Right lobe of liver (tissue), 6 donors: ENCODE results near the gene LIPA. TPM values are rescaled to one million over a fixed set of nuclear protein-coding genes. Genes with fewer than 3 reads are reported as not detected.
A peak's percentile ranks its signal among the peaks of the same experiment; 100 is the strongest.
"Not testable (repeated sequence)": the region's sequence is repeated elsewhere in the genome, so short reads cannot be mapped to it uniquely, and the experiment has no call there.

ENCODE experiments used
- ATAC-seq, 4 donors: fragments of 200-7000 bp; cut with Tn5 transposase; one replicate each; pipeline ENCODE4 v1.9.1; 2020; ENCODE audit warnings: mild to moderate bottlenecking in 4 of 4, moderate library complexity in 4 of 4
- DNase-seq, 3 donors: peaks; one replicate each; pipeline ENCODE4 v3.0.0-alpha.2; 2020
- H3K27ac ChIP-seq, 3 donors: fragments of 200-600 bp; one replicate each; pipeline ENCODE4 v1.8.0; 2022
- H3K27me3 ChIP-seq, 2 donors: fragments of 200-600 bp; one replicate each; pipeline ENCODE4 v1.8.0; 2022
- H3K36me3 ChIP-seq, 4 donors: fragments of 200-600 bp; sonication (generic) in 1 of 4; one replicate each; pipeline versions ENCODE4 v1.5.1 to v1.8.0; 2017 to 2022; ENCODE audit warnings: control low read depth in 1 of 4
- H3K4me1 ChIP-seq, 4 donors: fragments of 200-600 bp; sonication (generic) in 1 of 4; one replicate each; pipeline versions ENCODE4 v1.5.1 to v1.8.0; 2017 to 2022; ENCODE audit warnings: control low read depth in 1 of 4
- H3K4me3 ChIP-seq, 3 donors: fragments of 200-600 bp; one replicate each; pipeline ENCODE4 v1.8.0; 2022
- H3K9me3 ChIP-seq, 4 donors: fragments of 200-600 bp; sonication (generic) in 1 of 4; one replicate each; pipeline versions ENCODE4 v1.5.1 to v1.8.0; 2017 to 2022; ENCODE audit warnings: control low read depth in 1 of 4
- POLR2A ChIP-seq: fragments of 450-650 bp; IDR thresholded peaks from one replicate; pipeline ENCODE4 v1.6.1; 2017; ENCODE audit warnings: antibody characterized with exemption, mild to moderate bottlenecking
- WGBS: methylation state at CpG from one replicate; pipeline ENCODE4 v1.1.6; 2018; ENCODE audit warnings: low coverage, low lambda C conversion rate; ENCODE audit not compliant: insufficient coverage; ENCODE audit errors: missing lambda C conversion rate; 5-methylcytosine and 5-hydroxymethylcytosine counted together
- intact Hi-C, 2 donors: fragments of 100-400 bp; cut with DNase I; formaldehyde crosslinking; loops; one replicate each; pipeline versions ENCODE4 v1.11.2 to v1.14.1; 2022
- total RNA-seq, 6 experiments: library from RNA; depleted of rRNA in 2 of 6; stranded (reverse); fragments of >200 nt in 2 of 6; fragmentation: NEBNext Ultra II Directional in 3 of 6; extraction: Animal tissue kit (Norgen Biotek cat#: 25700) in 3 of 6; gene quantifications; one replicate each; pipeline versions ENCODE4 v1.1.0 to v1.2.4, GENCODE V29; 2016 to 2023
- TF ChIP-seq, protein P1 (sequence below), 4 donors: fragments of 200-600 bp in 3 of 4; fragments of 450-650 bp in 1 of 4; IDR thresholded peaks; one replicate each; pipeline versions ENCODE4 v1.5.1 to v1.8.0; 2016 to 2022; ENCODE audit warnings: antibody characterized with exemption in 4 of 4, mild to moderate bottlenecking in 2 of 4
- donor health status: DM: no; HTN: yes; CAD: no.
- donor health status: DM: no; HTN: no; CAD: no.
- donor health status: DM: no; HTN: no; CAD: no.
- donor health status: DM: no; HTN: yes; CAD: no.
- donor health status: DM: no; HTN: yes; CAD: no.

LIPA gene
- total RNA-seq, 6 experiments from 2014 or later: 52.4 to 179 (median 58.4) TPM

DNA sequence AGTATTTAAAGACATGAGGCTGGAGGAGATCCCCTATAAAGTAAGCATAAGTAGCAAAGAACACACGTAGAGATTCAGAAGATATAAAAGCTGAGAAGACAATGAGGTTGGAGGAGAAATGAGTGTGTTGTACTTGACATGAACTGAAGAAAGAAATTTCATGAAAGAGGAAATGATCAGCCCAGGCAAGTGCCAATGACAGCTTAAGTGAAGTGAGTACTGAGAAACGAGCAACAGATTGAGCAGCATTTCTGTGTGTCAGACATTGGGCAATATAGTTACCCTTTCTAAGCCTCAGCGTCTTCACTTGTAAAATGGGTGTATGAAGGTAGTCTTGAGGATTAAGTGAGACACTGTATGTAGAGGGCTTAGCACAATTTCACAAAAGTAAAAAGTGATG is 4.8 kb upstream of the LIPA start:
- no peak overlapping the region for H3K27ac ChIP-seq
- 84% methylated on average over 3 of the region's 3 CpGs for WGBS

DNA sequence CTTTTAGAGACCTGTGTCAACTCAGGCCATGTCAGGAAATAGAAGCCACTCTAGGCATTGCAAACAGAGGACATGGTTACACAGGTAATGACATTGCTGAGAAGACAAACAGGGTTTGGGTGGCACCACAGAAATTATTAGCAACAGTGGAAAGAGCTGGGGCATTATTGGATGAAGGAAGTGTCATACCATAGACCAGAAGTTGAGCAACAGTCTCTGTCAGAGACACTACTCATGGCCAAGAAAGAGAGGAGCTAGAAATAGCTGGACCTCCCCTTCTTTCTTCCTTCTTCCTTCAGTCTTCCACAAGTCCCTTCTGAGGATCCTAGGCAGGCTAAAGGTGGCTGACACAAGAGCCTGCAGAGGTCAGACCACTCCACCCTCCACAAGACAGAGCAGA is 4.2 kb upstream of the LIPA start:
- Histone ChIP-seq H3K36me3 (no peaks in the 10 kb centered on the region), H3K27ac (no peak overlapping the region), H3K9me3 (no peaks in the 10 kb centered on the region), H3K4me1 (peaks cover 0 to 7% (median under 1%) of the 10 kb centered on the region in 4 donors), H3K4me3 (no peak overlapping the region), H3K27me3 (no peaks in the 10 kb centered on the region)
- no peak for ATAC-seq
- intact Hi-C loops: no loop called here
- TF ChIP-seq, protein P1, sequence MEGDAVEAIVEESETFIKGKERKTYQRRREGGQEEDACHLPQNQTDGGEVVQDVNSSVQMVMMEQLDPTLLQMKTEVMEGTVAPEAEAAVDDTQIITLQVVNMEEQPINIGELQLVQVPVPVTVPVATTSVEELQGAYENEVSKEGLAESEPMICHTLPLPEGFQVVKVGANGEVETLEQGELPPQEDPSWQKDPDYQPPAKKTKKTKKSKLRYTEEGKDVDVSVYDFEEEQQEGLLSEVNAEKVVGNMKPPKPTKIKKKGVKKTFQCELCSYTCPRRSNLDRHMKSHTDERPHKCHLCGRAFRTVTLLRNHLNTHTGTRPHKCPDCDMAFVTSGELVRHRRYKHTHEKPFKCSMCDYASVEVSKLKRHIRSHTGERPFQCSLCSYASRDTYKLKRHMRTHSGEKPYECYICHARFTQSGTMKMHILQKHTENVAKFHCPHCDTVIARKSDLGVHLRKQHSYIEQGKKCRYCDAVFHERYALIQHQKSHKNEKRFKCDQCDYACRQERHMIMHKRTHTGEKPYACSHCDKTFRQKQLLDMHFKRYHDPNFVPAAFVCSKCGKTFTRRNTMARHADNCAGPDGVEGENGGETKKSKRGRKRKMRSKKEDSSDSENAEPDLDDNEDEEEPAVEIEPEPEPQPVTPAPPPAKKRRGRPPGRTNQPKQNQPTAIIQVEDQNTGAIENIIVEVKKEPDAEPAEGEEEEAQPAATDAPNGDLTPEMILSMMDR (IDR thresholded peaks at IDR 0.05): no peak
- no peak for TF ChIP-seq POLR2A
- DNase-seq: no peak

More for the DNA sequence above, 4.8 kb upstream of the LIPA start:
- Histone ChIP-seq H3K4me1 (peaks cover 0 to 7% (median 0%) of the 10 kb centered on the region in 4 donors), H3K4me3 (no peak overlapping the region), H3K36me3 (no peaks in the 10 kb centered on the region), H3K9me3 (no peaks in the 10 kb centered on the region), H3K27me3 (no peaks in the 10 kb centered on the region)
- ATAC-seq: no peak
- TF ChIP-seq, protein P1 (IDR thresholded peaks at IDR 0.05): no peak
- TF ChIP-seq POLR2A: no peak
- no peak for DNase-seq
- intact Hi-C loops: no loop called here

DNA sequence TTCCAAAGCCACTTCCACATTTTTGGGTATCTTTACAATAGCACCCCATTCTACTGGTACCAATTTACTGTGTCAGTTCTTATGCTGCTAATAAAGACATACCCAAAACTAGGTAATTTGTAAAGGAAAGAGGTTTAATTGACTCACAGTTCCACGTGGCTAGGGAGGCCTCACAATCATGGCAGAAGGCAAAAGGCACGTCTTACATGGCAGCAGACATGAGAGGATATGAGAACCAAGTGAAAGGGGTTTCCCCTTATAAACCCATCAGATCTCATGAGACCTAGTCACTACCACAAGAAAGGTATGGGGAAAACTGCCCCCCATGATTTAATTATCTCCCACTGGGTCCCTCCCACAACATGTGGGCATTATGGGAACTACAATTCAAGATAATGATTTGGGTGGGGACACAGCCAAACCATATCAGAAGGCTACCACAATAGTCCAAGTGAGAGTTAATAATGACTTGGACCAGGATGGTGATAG is 3.6 kb upstream of the LIPA start:
- H3K27me3 ChIP-seq, H3K4me3 ChIP-seq, intact Hi-C loops, DNase-seq, H3K36me3 ChIP-seq, H3K9me3 ChIP-seq, ATAC-seq, H3K27ac ChIP-seq, H3K4me1 ChIP-seq: not testable (repeated sequence)
- 68% methylated on average over 2 of the region's 2 CpGs for WGBS

DNA sequence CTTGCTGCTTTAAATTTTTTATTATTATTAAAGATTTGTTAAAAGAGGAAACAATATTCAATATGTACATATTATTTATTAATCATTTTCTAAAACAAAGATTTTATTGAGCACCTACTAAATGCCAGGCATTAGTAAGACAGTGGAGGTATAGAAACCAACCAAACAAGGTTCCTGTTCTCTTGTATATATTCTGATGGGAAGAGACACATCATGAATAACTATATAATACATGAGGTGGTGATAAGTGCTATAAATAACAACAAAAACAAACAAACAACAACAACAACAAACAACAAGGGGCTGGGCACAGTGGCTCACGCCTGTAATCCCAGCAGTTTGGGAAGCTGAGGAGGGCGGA is 630 bp upstream of the LIPA start:
- no peak for TF ChIP-seq POLR2A
- TF ChIP-seq, protein P1 (IDR thresholded peaks at IDR 0.05): no peak
- Histone ChIP-seq H3K4me1 (peaks cover 0 to 8% (median 3%) of the 10 kb centered on the region in 4 donors), H3K36me3 (no peaks in the 10 kb centered on the region), H3K27me3 (no peaks in the 10 kb centered on the region), H3K4me3 (peak overlapping the region in 2 of 3 donors; percentile 73 to 83), H3K27ac (no peak overlapping the region), H3K9me3 (no peaks in the 10 kb centered on the region)
- ATAC-seq (no peak), DNase-seq (no peak)
- intact Hi-C loops: no loop called here
- 92% methylated on average over 2 of the region's 2 CpGs for WGBS

DNA sequence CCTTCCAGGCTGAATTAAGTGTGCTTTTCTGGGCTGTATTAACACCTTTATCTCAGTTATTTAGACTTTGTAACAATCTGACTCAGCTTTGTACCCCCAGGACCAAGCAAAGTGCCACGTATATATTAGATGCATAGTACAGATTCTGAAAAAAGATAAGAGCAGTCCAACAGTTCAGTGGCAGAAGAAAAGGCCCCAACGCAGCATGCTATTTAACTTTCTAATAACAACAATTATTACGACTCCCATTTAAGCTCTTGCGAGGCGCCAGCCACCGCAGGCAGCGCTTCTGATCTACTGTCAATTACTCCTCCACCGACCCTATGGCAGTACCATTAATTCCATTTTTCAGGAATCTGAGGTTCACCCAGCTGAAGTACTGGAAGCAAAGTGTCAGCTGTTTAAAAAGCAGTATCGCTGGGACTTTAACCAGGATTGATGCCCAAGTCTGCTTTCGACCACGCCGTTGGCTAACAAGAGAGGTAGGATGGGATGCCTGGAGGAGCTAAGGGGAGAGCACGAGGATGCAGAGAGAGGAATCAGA is 638 bp downstream of the LIPA start:
- 16% methylated on average over 13 of the region's 13 CpGs for WGBS
- TF ChIP-seq POLR2A: no peak
- TF ChIP-seq, protein P1 (IDR thresholded peaks at IDR 0.05): no peak
- Histone ChIP-seq H3K4me3 (peak overlapping the region; percentile 73 to 88 (median 83)), H3K27ac (peak overlapping the region; percentile 65 to 66 (median 66)), H3K36me3 (no peaks in the 10 kb centered on the region), H3K9me3 (no peaks in the 10 kb centered on the region), H3K4me1 (peaks cover 0 to 8% (median 3%) of the 10 kb centered on the region in 4 donors), H3K27me3 (no peaks in the 10 kb centered on the region)
- ATAC-seq (no peak), DNase-seq (no peak)
- intact Hi-C loops: no loop called here
